Transverse colon (tissue), 4 donors: Measurements from ENCODE around the gene SEPTIN2.

ENCODE experiments used
- CTCF ChIP-seq, 5 experiments: fragments of 200-600 bp in 3 of 5; fragments of 450-650 bp in 2 of 5; sonication (generic) in 3 of 5; IDR thresholded peaks; 1 replicate in 2 of 5; 2 replicates in 3 of 5; pipeline ENCODE4 v1.5.1; 2016 to 2017; ENCODE audit warnings: antibody characterized with exemption in 5 of 5, inconsistent platforms in 3 of 5, mild to moderate bottlenecking in 2 of 5, moderate library complexity in 1 of 5
- POLR2AphosphoS5 ChIP-seq, 3 donors: sonication (generic); formaldehyde crosslinking; IDR thresholded peaks; one replicate each; pipeline ENCODE4 v1.6.1; 2016; ENCODE audit warnings: antibody characterized with exemption in 3 of 3

- TF ChIP-seq CTCF (IDR thresholded peaks at IDR 0.05), result no peak
- no peak for TF ChIP-seq POLR2AphosphoS5 (IDR thresholded peaks at IDR 0.05)
Measured at GRCh38 chr2:241279828-241280227, 35.9 kb upstream of the SEPTIN2 start.
